Peyer's patch (tissue), 4 donors: ENCODE data around the gene SCN3B.

ENCODE experiments used
- CTCF ChIP-seq, 6 experiments: fragments of 450-650 bp in 4 of 6; fragments of 200-600 bp in 2 of 6; sonication (generic) in 1 of 6; IDR thresholded peaks; one replicate each; pipeline ENCODE4 v1.5.1; 2017 to 2019; ENCODE audit warnings: antibody characterized with exemption in 6 of 6, mild to moderate bottlenecking in 3 of 6, moderate library complexity in 1 of 6
- POLR2A ChIP-seq, 2 donors: fragments of 450-650 bp; IDR thresholded peaks; one replicate each; pipeline ENCODE4 v1.5.1; 2017; ENCODE audit warnings: antibody characterized with exemption in 2 of 2, mild to moderate bottlenecking in 2 of 2, moderate library complexity in 2 of 2

GRCh38 chr11:123641495-123641840 is 13.0 kb downstream of the SCN3B start:
- TF ChIP-seq CTCF (IDR thresholded peaks at IDR 0.05) (no peak), POLR2A (IDR thresholded peaks at IDR 0.05) (no peak)
